ENCODE measurements around the gene EMCN. TPM values are rescaled to one million over a fixed set of nuclear protein-coding genes. Genes with fewer than 3 reads are reported as not detected.
"Not testable (repeated sequence)": the region's sequence is repeated elsewhere in the genome, so short reads cannot be mapped to it uniquely, and the experiment has no call there.

EMCN gene
- total and polyA plus RNA-seq, 10 donors: 0.50 to 4.4 (median 3.0) TPM

- no peaks in the 10 kb centered on the region for H3K27me3 ChIP-seq (replicated peaks in 1 of 7)
- DNase-seq: no peak
- intact Hi-C loops (cut with DNase I; ENCODE audit: low total_unique reads): no loop called here
- H3K36me3 ChIP-seq: no peaks in the 10 kb centered on the region
- H3K4me3 ChIP-seq: no peak overlapping the region
- H3K4me1 ChIP-seq: no peaks in the 10 kb centered on the region
- peaks cover 0 to 28% (median 5%) of the 10 kb centered on the region in 8 donors for H3K9me3 ChIP-seq
- WGBS, 5 donors: 63 to 83% (median 75%) methylated on average over 1 of the region's 1 CpG
- H3K27ac ChIP-seq: no peak overlapping the region
- TF ChIP-seq POLR2AphosphoS5 (IDR thresholded peaks at IDR 0.05): no peak
- TF ChIP-seq POLR2A (IDR thresholded peaks at IDR 0.05): no peak
- no peak for TF ChIP-seq CTCF (IDR thresholded peaks at IDR 0.05 in 8 of 11, conservative IDR thresholded peaks at IDR 0.05 in 3 of 11)
These were observed 157.6 kb downstream of the EMCN start for GRCh38 chr4:100360211-100360610.

- Histone ChIP-seq H3K4me3 (no peak overlapping the region), H3K4me1 (no peaks in the 10 kb centered on the region), H3K27ac (no peak overlapping the region), H3K9me3 (peaks cover 0 to 28% (median 5%) of the 10 kb centered on the region in 8 donors), H3K27me3 (replicated peaks in 1 of 7) (no peaks in the 10 kb centered on the region), H3K36me3 (no peaks in the 10 kb centered on the region)
- intact Hi-C loops (cut with DNase I; ENCODE audit: low total_unique reads): no loop called here
- WGBS, 5 donors: 50 to 70% (median 64%) methylated on average over 2 of the region's 2 CpGs
- TF ChIP-seq POLR2AphosphoS5 (IDR thresholded peaks at IDR 0.05) (no peak), POLR2A (IDR thresholded peaks at IDR 0.05) (no peak), CTCF (IDR thresholded peaks at IDR 0.05 in 8 of 11, conservative IDR thresholded peaks at IDR 0.05 in 3 of 11) (no peak)
- no peak for DNase-seq
These were observed 158.4 kb downstream of the EMCN start for GRCh38 chr4:100359441-100359840.

DNA sequence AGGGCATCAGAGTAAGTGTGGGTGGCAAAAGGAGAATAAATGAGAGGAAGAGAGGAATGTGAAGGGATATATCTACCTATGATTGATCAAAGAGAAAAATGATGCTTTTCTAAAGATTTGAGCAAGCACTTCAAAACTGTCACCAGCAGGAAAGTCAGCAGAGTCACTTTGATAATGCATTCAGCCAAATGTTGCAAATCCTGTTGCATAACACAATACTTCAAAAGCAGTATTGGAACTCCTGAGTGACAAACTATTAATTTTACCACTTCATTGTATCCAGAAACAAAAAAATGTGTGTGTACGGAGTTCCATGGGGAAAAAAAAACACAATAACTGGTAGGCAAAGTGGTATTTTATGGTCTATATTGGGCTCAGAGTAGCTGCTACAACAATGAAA lies 160.3 kb downstream of the EMCN start:
- intact Hi-C loops (cut with DNase I; ENCODE audit: low total_unique reads): no loop called here
- Histone ChIP-seq H3K27me3 (replicated peaks in 1 of 7) (no peaks in the 10 kb centered on the region), H3K4me1 (no peaks in the 10 kb centered on the region), H3K9me3 (peaks cover 0 to 28% (median 5%) of the 10 kb centered on the region in 8 donors), H3K36me3 (no peaks in the 10 kb centered on the region), H3K4me3 (no peak overlapping the region), H3K27ac (no peak overlapping the region)
- no peak for DNase-seq
- no peak for TF ChIP-seq CTCF (IDR thresholded peaks at IDR 0.05 in 8 of 11, conservative IDR thresholded peaks at IDR 0.05 in 3 of 11)
- WGBS, 5 donors: 75 to 92% (median 83%) methylated on average over 1 of the region's 1 CpG

DNA sequence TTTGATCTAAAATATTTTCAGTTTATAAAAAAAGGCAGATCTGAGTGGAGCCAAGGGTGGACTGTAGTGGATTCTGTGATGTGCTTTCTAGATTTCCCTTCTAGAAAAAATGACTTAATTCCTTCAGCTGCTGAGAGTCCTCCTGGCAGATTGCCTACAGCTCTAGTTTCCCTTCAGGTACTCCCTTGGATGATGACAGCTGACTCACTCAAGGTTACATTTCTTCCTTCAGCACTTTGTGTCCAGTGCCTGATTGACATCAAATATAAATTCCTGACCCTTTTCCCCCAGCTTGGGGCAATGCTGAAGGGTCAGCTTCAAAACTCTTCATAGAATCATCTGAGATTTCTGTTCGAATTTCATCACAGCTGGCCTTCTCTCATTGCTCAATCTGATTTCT lies 161.7 kb downstream of the EMCN start:
- intact Hi-C loops (cut with DNase I; ENCODE audit: low total_unique reads): no loop called here
- 61 to 94% (median 66%) methylated on average over 1 of the region's 1 CpG for WGBS, 5 donors
- Histone ChIP-seq H3K27me3 (replicated peaks in 1 of 7) (no peaks in the 10 kb centered on the region), H3K4me1 (no peaks in the 10 kb centered on the region), H3K36me3 (no peaks in the 10 kb centered on the region), H3K4me3 (no peak overlapping the region), H3K9me3 (peaks cover 0 to 35% (median 7%) of the 10 kb centered on the region in 8 donors), H3K27ac (no peak overlapping the region)
- no peak for DNase-seq
- TF ChIP-seq POLR2A (IDR thresholded peaks at IDR 0.05) (no peak), POLR2AphosphoS5 (IDR thresholded peaks at IDR 0.05) (no peak), CTCF (IDR thresholded peaks at IDR 0.05 in 8 of 11, conservative IDR thresholded peaks at IDR 0.05 in 3 of 11) (no peak)

- not testable (repeated sequence) for H3K4me1 ChIP-seq
- WGBS, 5 donors: 83 to 93% (median 85%) methylated on average over 3 of the region's 3 CpGs
These were observed 165.5 kb downstream of the EMCN start for GRCh38 chr4:100352352-100352751.

More at GRCh38 chr4:100352352-100352751, 165.5 kb downstream of the EMCN start:
- H3K27me3 ChIP-seq (replicated peaks in 1 of 7); DNase-seq; intact Hi-C loops (cut with DNase I; ENCODE audit: low total_unique reads); H3K27ac ChIP-seq; H3K4me3 ChIP-seq; H3K36me3 ChIP-seq: not testable (repeated sequence)
- H3K9me3 ChIP-seq: peaks cover 0 to 19% (median 2%) of the 10 kb centered on the region in 8 donors

All from spleen (tissue), 11 donors.